SK-N-SH treated with all-trans-retinoic acid at 6 μM for 48 hours (cell line): ENCODE results near the gene CYP46A1.

ENCODE experiments used
- ARNTL ChIP-seq: fragments of 450-650 bp; formaldehyde crosslinking; IDR thresholded peaks from 2 replicates; pipeline ENCODE4 v1.5.0; 2020; ENCODE audit warnings: low read depth, mild to moderate bottlenecking, moderate library complexity, borderline replicate concordance
- BACH2 ChIP-seq: fragments of 250-450 bp; sonication (Bioruptor Pico); IDR thresholded peaks from 2 replicates; pipeline ENCODE4 v1.9.0; 2021; ENCODE audit warnings: mild to moderate bottlenecking, borderline replicate concordance
- CSDC2 ChIP-seq: fragments of 250-450 bp; sonication (Bioruptor Pico); IDR thresholded peaks from 2 replicates; pipeline ENCODE4 v1.5.0; 2020; ENCODE audit warnings: mild to moderate bottlenecking, moderate library complexity
- ESRRG ChIP-seq: fragments of 250-450 bp; sonication (Bioruptor Pico); IDR thresholded peaks from 2 replicates; pipeline ENCODE4 v1.6.1; 2021; ENCODE audit warnings: mild to moderate bottlenecking
- RARB ChIP-seq: fragments of 250-450 bp; sonication (Bioruptor Pico); IDR thresholded peaks from 2 replicates; pipeline ENCODE4 v1.8.0; 2021; ENCODE audit warnings: mild to moderate bottlenecking, moderate library complexity
- TOX ChIP-seq: fragments of 250-450 bp; sonication (Bioruptor Pico); IDR thresholded peaks from 2 replicates; pipeline ENCODE4 v1.8.0; 2021; ENCODE audit warnings: mild to moderate bottlenecking, moderate library complexity, borderline replicate concordance
- ZC3H10 ChIP-seq: fragments of 250-450 bp; sonication (Bioruptor Pico); IDR thresholded peaks from 2 replicates; pipeline ENCODE4 v1.5.1; 2021; ENCODE audit warnings: mild to moderate bottlenecking, moderate library complexity
- ZFP30 ChIP-seq: fragments of 450-650 bp; formaldehyde crosslinking; IDR thresholded peaks from 2 replicates; pipeline ENCODE4 v1.5.0; 2022; ENCODE audit warnings: mild to moderate bottlenecking, moderate library complexity
- TF ChIP-seq, protein P1 (sequence below): fragments of 250-450 bp; sonication (Bioruptor Pico); IDR thresholded peaks from 2 replicates; pipeline ENCODE4 v1.5.1; 2020; ENCODE audit warnings: low read depth, mild to moderate bottlenecking, moderate library complexity
- TF ChIP-seq, protein P2 (sequence below): fragments of 250-450 bp; sonication (Bioruptor Pico); IDR thresholded peaks from 2 replicates; pipeline ENCODE4 v1.5.0; 2020; ENCODE audit warnings: mild to moderate bottlenecking, moderate library complexity
- TF ChIP-seq, protein P3 (sequence below): fragments of 250-450 bp; sonication (Bioruptor Pico); IDR thresholded peaks from 2 replicates; pipeline ENCODE4 v1.8.0; 2020; ENCODE audit warnings: mild to moderate bottlenecking, moderate library complexity, borderline replicate concordance
- TF ChIP-seq, protein P4 (sequence below): fragments of 250-450 bp; sonication (Bioruptor Pico); IDR thresholded peaks from 2 replicates; pipeline ENCODE4 v1.5.1; 2021; ENCODE audit warnings: mild to moderate bottlenecking, moderate library complexity
- TF ChIP-seq, protein P5 (sequence below): fragments of 250-450 bp; sonication (Bioruptor Pico); IDR thresholded peaks from 2 replicates; pipeline ENCODE4 v1.8.0; 2021; ENCODE audit warnings: low read depth, mild to moderate bottlenecking, moderate library complexity, borderline replicate concordance

DNA sequence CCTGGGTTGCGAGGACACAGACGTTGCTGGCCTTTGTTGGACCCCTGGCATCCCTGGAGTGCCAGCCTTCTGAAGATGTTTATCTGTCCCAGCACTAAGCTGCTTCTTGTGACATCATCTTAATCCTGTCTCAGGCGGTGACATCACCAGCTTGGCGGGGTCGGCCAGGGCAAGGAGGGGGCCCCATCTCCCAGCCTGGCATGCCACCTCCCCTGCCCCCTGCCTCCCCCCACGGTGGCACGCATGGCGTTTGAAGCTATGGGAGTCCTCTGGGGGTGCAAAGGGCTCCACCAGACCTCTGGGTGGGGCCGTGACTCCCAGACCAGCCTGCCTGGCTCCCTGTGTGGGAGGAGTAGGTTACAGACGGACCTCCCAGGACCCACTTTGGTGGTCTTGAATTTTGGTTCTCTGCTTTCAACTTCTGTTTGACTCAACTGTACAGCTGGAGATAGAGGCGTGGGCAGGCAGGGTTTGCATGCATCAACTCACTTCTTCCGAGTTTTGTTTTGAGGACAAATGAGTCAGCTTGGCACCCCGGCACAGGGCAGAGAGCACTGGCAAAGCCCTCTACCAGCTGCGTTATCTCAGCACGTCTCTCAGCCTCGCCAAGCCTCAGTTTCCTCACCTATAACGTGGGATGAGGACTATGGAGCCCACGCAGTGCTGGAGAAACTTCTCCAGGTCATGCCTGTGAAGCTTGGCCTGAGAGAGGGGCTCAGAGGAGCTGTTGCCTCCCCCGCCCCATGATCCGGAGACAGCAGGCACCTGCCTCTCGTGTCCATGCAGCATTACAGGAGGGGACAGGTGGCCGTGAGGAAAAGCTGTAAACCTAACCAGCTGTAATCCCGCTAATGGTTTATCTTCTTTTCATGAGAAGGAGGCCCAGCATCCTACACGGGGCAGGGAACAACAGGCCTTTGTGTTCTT, 70.3 kb downstream of the CYP46A1 start:
- TF ChIP-seq BACH2, result no peak
- TF ChIP-seq RARB (CRISPR knock-in tag), result no peak
- TF ChIP-seq, protein P1, sequence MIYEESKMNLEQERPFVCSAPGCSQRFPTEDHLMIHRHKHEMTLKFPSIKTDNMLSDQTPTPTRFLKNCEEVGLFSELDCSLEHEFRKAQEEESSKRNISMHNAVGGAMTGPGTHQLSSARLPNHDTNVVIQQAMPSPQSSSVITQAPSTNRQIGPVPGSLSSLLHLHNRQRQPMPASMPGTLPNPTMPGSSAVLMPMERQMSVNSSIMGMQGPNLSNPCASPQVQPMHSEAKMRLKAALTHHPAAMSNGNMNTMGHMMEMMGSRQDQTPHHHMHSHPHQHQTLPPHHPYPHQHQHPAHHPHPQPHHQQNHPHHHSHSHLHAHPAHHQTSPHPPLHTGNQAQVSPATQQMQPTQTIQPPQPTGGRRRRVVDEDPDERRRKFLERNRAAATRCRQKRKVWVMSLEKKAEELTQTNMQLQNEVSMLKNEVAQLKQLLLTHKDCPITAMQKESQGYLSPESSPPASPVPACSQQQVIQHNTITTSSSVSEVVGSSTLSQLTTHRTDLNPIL (CRISPR knock-in tag), result no peak
- TF ChIP-seq CSDC2 (CRISPR knock-in tag), result no peak
- TF ChIP-seq, protein P2, sequence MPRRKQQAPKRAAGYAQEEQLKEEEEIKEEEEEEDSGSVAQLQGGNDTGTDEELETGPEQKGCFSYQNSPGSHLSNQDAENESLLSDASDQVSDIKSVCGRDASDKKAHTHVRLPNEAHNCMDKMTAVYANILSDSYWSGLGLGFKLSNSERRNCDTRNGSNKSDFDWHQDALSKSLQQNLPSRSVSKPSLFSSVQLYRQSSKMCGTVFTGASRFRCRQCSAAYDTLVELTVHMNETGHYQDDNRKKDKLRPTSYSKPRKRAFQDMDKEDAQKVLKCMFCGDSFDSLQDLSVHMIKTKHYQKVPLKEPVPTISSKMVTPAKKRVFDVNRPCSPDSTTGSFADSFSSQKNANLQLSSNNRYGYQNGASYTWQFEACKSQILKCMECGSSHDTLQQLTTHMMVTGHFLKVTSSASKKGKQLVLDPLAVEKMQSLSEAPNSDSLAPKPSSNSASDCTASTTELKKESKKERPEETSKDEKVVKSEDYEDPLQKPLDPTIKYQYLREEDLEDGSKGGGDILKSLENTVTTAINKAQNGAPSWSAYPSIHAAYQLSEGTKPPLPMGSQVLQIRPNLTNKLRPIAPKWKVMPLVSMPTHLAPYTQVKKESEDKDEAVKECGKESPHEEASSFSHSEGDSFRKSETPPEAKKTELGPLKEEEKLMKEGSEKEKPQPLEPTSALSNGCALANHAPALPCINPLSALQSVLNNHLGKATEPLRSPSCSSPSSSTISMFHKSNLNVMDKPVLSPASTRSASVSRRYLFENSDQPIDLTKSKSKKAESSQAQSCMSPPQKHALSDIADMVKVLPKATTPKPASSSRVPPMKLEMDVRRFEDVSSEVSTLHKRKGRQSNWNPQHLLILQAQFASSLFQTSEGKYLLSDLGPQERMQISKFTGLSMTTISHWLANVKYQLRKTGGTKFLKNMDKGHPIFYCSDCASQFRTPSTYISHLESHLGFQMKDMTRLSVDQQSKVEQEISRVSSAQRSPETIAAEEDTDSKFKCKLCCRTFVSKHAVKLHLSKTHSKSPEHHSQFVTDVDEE (CRISPR knock-in tag), result no peak
- TF ChIP-seq, protein P3, sequence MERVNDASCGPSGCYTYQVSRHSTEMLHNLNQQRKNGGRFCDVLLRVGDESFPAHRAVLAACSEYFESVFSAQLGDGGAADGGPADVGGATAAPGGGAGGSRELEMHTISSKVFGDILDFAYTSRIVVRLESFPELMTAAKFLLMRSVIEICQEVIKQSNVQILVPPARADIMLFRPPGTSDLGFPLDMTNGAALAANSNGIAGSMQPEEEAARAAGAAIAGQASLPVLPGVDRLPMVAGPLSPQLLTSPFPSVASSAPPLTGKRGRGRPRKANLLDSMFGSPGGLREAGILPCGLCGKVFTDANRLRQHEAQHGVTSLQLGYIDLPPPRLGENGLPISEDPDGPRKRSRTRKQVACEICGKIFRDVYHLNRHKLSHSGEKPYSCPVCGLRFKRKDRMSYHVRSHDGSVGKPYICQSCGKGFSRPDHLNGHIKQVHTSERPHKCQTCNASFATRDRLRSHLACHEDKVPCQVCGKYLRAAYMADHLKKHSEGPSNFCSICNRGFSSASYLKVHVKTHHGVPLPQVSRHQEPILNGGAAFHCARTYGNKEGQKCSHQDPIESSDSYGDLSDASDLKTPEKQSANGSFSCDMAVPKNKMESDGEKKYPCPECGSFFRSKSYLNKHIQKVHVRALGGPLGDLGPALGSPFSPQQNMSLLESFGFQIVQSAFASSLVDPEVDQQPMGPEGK (CRISPR knock-in tag), result no peak
- TF ChIP-seq ZC3H10 (CRISPR knock-in tag), result no peak
- TF ChIP-seq ZFP30 (CRISPR knock-in tag), result no peak
- TF ChIP-seq TOX, result no peak
- TF ChIP-seq ARNTL (CRISPR knock-in tag), result no peak
- TF ChIP-seq, protein P4, sequence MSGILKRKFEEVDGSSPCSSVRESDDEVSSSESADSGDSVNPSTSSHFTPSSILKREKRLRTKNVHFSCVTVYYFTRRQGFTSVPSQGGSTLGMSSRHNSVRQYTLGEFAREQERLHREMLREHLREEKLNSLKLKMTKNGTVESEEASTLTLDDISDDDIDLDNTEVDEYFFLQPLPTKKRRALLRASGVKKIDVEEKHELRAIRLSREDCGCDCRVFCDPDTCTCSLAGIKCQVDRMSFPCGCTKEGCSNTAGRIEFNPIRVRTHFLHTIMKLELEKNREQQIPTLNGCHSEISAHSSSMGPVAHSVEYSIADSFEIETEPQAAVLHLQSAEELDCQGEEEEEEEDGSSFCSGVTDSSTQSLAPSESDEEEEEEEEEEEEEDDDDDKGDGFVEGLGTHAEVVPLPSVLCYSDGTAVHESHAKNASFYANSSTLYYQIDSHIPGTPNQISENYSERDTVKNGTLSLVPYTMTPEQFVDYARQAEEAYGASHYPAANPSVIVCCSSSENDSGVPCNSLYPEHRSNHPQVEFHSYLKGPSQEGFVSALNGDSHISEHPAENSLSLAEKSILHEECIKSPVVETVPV (CRISPR knock-in tag), result no peak
- TF ChIP-seq ESRRG (CRISPR knock-in tag), result no peak
- TF ChIP-seq, protein P5, sequence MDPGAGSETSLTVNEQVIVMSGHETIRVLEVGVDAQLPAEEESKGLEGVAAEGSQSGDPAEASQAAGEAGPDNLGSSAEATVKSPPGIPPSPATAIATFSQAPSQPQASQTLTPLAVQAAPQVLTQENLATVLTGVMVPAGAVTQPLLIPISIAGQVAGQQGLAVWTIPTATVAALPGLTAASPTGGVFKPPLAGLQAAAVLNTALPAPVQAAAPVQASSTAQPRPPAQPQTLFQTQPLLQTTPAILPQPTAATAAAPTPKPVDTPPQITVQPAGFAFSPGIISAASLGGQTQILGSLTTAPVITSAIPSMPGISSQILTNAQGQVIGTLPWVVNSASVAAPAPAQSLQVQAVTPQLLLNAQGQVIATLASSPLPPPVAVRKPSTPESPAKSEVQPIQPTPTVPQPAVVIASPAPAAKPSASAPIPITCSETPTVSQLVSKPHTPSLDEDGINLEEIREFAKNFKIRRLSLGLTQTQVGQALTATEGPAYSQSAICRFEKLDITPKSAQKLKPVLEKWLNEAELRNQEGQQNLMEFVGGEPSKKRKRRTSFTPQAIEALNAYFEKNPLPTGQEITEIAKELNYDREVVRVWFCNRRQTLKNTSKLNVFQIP (CRISPR knock-in tag), result no peak
